Type B pancreatic cell (in vitro differentiated cells): ENCODE data around the gene PAPPA. TPM values are rescaled to one million over a fixed set of nuclear protein-coding genes. Genes with fewer than 3 reads are reported as not detected.

Experiments
- DNase-seq: peaks from one replicate; pipeline ENCODE4 v3.0.0; 2021; ENCODE audit warnings: mixed read lengths; ENCODE audit not compliant: unreplicated experiment; ENCODE audit errors: extremely low spot score
- H3K27ac Mint-ChIP-seq: 2 replicates; pipeline ENCODE4 v1.8.0; 2021; ENCODE audit warnings: mild to moderate bottlenecking, mixed read lengths
- H3K27me3 Mint-ChIP-seq: 2 replicates; pipeline ENCODE4 v1.8.0; 2021; ENCODE audit warnings: mixed read lengths
- H3K36me3 Mint-ChIP-seq: 2 replicates; pipeline ENCODE4 v1.8.0; 2021; ENCODE audit warnings: mixed read lengths
- H3K4me1 Mint-ChIP-seq: one replicate; pipeline ENCODE4 v1.8.0; 2021; ENCODE audit warnings: mixed read lengths; ENCODE audit not compliant: unreplicated experiment
- H3K4me3 Mint-ChIP-seq: 2 replicates; pipeline ENCODE4 v1.8.0; 2021; ENCODE audit warnings: mild to moderate bottlenecking, mixed read lengths
- H3K9me3 Mint-ChIP-seq: 2 replicates; pipeline ENCODE4 v1.8.0; 2021; ENCODE audit warnings: mixed read lengths
- CTCF ChIP-seq: fragments of 200-600 bp; sonication (generic); conservative IDR thresholded peaks from 2 replicates; pipeline ENCODE4 v1.5.0; 2021; ENCODE audit warnings: antibody characterized with exemption, mild to moderate bottlenecking
- total RNA-seq: library from RNA; stranded (reverse); gene quantifications from 2 replicates; pipeline ENCODE4 v1.2.1, GENCODE V29; 2021; ENCODE audit warnings: low replicate concordance

PAPPA gene
- total RNA-seq, 1 donor from 2014 or later, result 11.0 TPM

DNA sequence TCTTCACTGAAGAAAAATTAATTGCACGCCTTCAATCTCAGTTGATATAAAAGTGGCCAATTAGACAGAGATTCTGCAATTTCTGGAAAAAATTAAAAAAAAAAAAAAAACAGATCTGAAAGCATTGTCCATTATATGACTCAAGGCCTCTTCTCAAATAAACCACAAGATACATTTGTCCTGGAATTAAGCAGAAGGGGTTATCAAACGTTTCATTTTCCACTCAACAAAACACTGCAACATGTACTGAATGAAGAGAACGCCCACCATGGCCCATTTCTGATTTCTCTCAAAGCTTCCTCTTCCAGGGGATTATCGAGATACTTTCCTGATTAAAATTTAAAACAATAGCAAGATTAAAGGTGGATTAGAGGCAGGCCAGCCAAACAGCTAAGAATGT lies 5.8 kb upstream of the PAPPA start:
- no peak for DNase-seq
- H3K36me3 Mint-ChIP-seq, result no peaks in the 10 kb centered on the region
- no peaks in the 10 kb centered on the region for H3K9me3 Mint-ChIP-seq
- H3K27me3 Mint-ChIP-seq, result peaks cover 47% of the 10 kb centered on the region
- H3K4me1 Mint-ChIP-seq, result peaks cover 6% of the 10 kb centered on the region
- no peak for TF ChIP-seq CTCF
- no peak overlapping the region for H3K4me3 Mint-ChIP-seq
- no peak overlapping the region for H3K27ac Mint-ChIP-seq

DNA sequence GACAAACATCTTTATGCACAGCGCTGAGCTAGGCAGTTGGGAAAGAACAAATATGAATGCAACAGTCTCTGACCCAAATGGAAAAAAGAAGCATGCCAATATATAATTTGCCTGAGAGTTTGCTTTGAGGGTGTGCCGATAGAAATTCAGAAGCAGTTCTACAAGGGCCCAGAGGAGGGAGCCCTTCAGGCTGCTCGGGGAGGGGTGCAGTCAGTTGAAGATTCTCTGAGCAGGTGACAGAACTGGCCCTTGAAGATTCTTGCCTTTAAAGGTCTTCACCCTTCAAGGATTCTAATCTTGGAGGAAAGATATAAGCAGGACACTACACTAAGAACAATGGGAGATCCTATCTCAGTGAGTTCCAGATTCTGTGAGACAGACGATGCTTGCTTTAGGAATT lies 3.7 kb upstream of the PAPPA start:
- H3K9me3 Mint-ChIP-seq, result no peaks in the 10 kb centered on the region
- H3K4me3 Mint-ChIP-seq, result no peak overlapping the region
- H3K36me3 Mint-ChIP-seq, result no peaks in the 10 kb centered on the region
- peak; percentile 82 for TF ChIP-seq CTCF
- peaks cover 16% of the 10 kb centered on the region for H3K4me1 Mint-ChIP-seq
- H3K27me3 Mint-ChIP-seq, result peaks cover 52% of the 10 kb centered on the region
- no peak overlapping the region for H3K27ac Mint-ChIP-seq
- no peak for DNase-seq

GRCh38 chr9:116151199-116151598 lies 2.4 kb upstream of the PAPPA start:
- Mint-ChIP-seq H3K9me3 (no peaks in the 10 kb centered on the region), H3K36me3 (no peaks in the 10 kb centered on the region), H3K27me3 (peaks cover 66% of the 10 kb centered on the region), H3K27ac (no peak overlapping the region), H3K4me3 (no peak overlapping the region), H3K4me1 (peaks cover 26% of the 10 kb centered on the region)
- no peak for TF ChIP-seq CTCF
- no peak for DNase-seq

DNA sequence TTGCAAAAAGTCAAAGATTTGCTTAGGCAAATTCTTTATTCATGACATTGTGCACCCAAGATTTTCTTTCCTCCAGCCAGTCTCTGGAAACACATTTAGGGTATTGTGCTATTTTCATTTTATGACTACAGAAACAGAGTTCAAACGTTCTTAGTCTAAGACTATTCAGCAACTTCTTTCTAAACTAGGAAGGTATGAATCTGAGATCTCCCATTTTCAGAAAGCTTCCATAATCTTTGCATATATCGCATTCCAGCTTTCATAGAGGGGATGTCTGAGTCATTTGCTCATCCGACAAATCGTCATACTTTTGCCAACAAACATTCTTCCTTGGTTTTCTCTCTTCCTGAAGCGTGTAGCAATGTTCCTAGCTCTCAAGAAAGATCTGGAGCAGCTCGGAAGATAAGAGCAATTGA lies 1.6 kb upstream of the PAPPA start:
- H3K27ac Mint-ChIP-seq, result no peak overlapping the region

DNA sequence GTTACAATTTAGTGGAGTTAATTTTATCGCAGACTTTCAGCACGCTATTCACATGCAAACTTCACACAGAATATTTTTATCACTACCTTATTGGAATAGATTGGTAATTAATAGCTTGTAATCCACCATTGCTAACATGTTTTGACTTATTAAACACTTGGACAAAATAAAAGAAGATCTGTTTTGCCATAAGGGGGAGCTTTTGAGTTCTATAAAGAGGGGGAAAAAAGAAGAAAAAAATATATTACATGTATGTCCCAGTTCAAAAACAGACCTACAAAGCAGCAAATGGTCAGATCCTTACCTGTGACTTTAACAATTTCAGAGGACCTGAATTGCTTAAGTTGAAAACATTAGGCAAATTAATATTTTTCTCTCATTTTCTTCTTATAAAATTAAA lies 1.2 kb upstream of the PAPPA start:
- peak overlapping the region; percentile 35 for H3K4me3 Mint-ChIP-seq
- no peak for DNase-seq
- H3K9me3 Mint-ChIP-seq, result no peaks in the 10 kb centered on the region
- no peaks in the 10 kb centered on the region for H3K36me3 Mint-ChIP-seq
- peak; percentile 62 for TF ChIP-seq CTCF
- peaks cover 74% of the 10 kb centered on the region for H3K27me3 Mint-ChIP-seq
- no peak overlapping the region for H3K27ac Mint-ChIP-seq
- peaks cover 37% of the 10 kb centered on the region for H3K4me1 Mint-ChIP-seq

More for the DNA sequence above, 1.6 kb upstream of the PAPPA start:
- H3K36me3 Mint-ChIP-seq, result no peaks in the 10 kb centered on the region
- no peak for DNase-seq
- H3K27me3 Mint-ChIP-seq, result peaks cover 70% of the 10 kb centered on the region
- peaks cover 32% of the 10 kb centered on the region for H3K4me1 Mint-ChIP-seq
- H3K9me3 Mint-ChIP-seq, result no peaks in the 10 kb centered on the region
- TF ChIP-seq CTCF, result no peak
- peak overlapping the region; percentile 35 for H3K4me3 Mint-ChIP-seq
